ENCODE data around the gene OR2H1.

- TF ChIP-seq POLR2A (IDR thresholded peaks at IDR 0.05) (no peak), CTCF (IDR thresholded peaks at IDR 0.05) (no peak)
These were observed 22.6 kb downstream of the OR2H1 start for GRCh38 chr6:29479560-29479959.
